KMS-11 (cell line): ENCODE measurements around the gene FANCC.

Experiments used
- H2AFZ ChIP-seq: fragments of 200-600 bp; sonication (generic); 2 replicates; pipeline ENCODE4 v1.6.1; 2016; ENCODE audit warnings: antibody characterized with exemption, mixed run types, low read depth
- H3K27ac ChIP-seq: fragments of 200-600 bp; sonication (generic); 2 replicates; pipeline ENCODE4 v1.6.1; 2016; ENCODE audit warnings: mild to moderate bottlenecking, mixed run types
- H3K27me3 ChIP-seq: fragments of 200-600 bp; sonication (generic); 2 replicates; pipeline ENCODE4 v1.6.1; 2017; ENCODE audit warnings: mild to moderate bottlenecking, low read depth, mixed run types, moderate library complexity; ENCODE audit not compliant: insufficient read depth
- H3K36me3 ChIP-seq: fragments of 200-600 bp; sonication (generic); 2 replicates; pipeline ENCODE4 v1.6.1; 2017; ENCODE audit warnings: mild to moderate bottlenecking, mixed run types; ENCODE audit not compliant: insufficient read depth
- H3K4me1 ChIP-seq: fragments of 200-600 bp; sonication (generic); 2 replicates; pipeline ENCODE4 v1.6.1; 2016; ENCODE audit warnings: mild to moderate bottlenecking, low read depth, mixed run types; ENCODE audit not compliant: poor library complexity, severe bottlenecking
- H3K4me2 ChIP-seq: fragments of 200-600 bp; sonication (generic); 2 replicates; pipeline ENCODE4 v1.7.0; 2016; ENCODE audit warnings: mild to moderate bottlenecking, mixed run types
- H3K4me3 ChIP-seq: fragments of 200-600 bp; sonication (generic); IDR thresholded peaks from 2 replicates; pipeline ENCODE4 v1.6.1; 2017; ENCODE audit warnings: low read depth, low read length, mixed read lengths; ENCODE audit not compliant: insufficient read depth
- H3K79me2 ChIP-seq: fragments of 200-600 bp; sonication (generic); 2 replicates; pipeline ENCODE4 v1.6.1; 2016; ENCODE audit warnings: low read depth, mixed run types; ENCODE audit not compliant: insufficient read depth
- H3K9ac ChIP-seq: fragments of 200-600 bp; sonication (generic); 2 replicates; pipeline ENCODE4 v1.6.1; 2016; ENCODE audit warnings: mild to moderate bottlenecking, mixed run types
- H4K20me1 ChIP-seq: fragments of 200-600 bp; sonication (generic); 2 replicates; pipeline ENCODE4 v1.6.1; 2016; ENCODE audit warnings: mild to moderate bottlenecking, mixed run types; ENCODE audit not compliant: insufficient read depth
- CTCF ChIP-seq: fragments of 200-600 bp; sonication (generic); conservative IDR thresholded peaks from 2 replicates; pipeline ENCODE4 v1.6.1; 2017; ENCODE audit warnings: low read depth, mild to moderate bottlenecking, antibody characterized with exemption, low read length, moderate library complexity, mixed read lengths

FANCC gene

GRCh38 chr9:95116002-95116807 is 201.3 kb downstream of the FANCC start:
- Histone ChIP-seq H4K20me1 (no peaks in the 10 kb centered on the region), H3K36me3 (no peaks in the 10 kb centered on the region), H3K4me3 (no peak overlapping the region), H2AFZ (no peak overlapping the region), H3K27me3 (no peaks in the 10 kb centered on the region), H3K27ac (no peak overlapping the region), H3K4me1 (no peaks in the 10 kb centered on the region), H3K4me2 (no peak overlapping the region), H3K9ac (no peak overlapping the region), H3K79me2 (no peaks in the 10 kb centered on the region)
- no peak for TF ChIP-seq CTCF

- H3K4me1 ChIP-seq = no peaks in the 10 kb centered on the region
- no peak overlapping the region for H3K4me2 ChIP-seq
- TF ChIP-seq CTCF = no peak
- no peaks in the 10 kb centered on the region for H3K36me3 ChIP-seq
- no peak overlapping the region for H3K4me3 ChIP-seq
- no peaks in the 10 kb centered on the region for H4K20me1 ChIP-seq
- H3K27ac ChIP-seq = no peak overlapping the region
- no peaks in the 10 kb centered on the region for H3K27me3 ChIP-seq
- no peak overlapping the region for H3K9ac ChIP-seq
- H3K79me2 ChIP-seq = no peaks in the 10 kb centered on the region
- H2AFZ ChIP-seq = no peak overlapping the region
These were observed 202.4 kb downstream of the FANCC start for GRCh38 chr9:95115104-95115503.

GRCh38 chr9:95112436-95113280 is 204.9 kb downstream of the FANCC start:
- H3K9ac ChIP-seq = no peak overlapping the region
- H3K4me2 ChIP-seq = no peak overlapping the region
- H3K27ac ChIP-seq = no peak overlapping the region
- no peaks in the 10 kb centered on the region for H3K27me3 ChIP-seq
- no peak overlapping the region for H3K4me3 ChIP-seq
- no peaks in the 10 kb centered on the region for H4K20me1 ChIP-seq
- H2AFZ ChIP-seq = no peak overlapping the region
- no peak for TF ChIP-seq CTCF
- H3K79me2 ChIP-seq = no peaks in the 10 kb centered on the region
- H3K36me3 ChIP-seq = no peaks in the 10 kb centered on the region
- H3K4me1 ChIP-seq = no peaks in the 10 kb centered on the region

- no peak overlapping the region for H3K4me2 ChIP-seq
- no peak overlapping the region for H3K27ac ChIP-seq
These were observed 205.8 kb downstream of the FANCC start for GRCh38 chr9:95111716-95112115.

More at GRCh38 chr9:95111716-95112115, 205.8 kb downstream of the FANCC start:
- H3K4me3 ChIP-seq = no peak overlapping the region
- H3K9ac ChIP-seq = no peak overlapping the region
- no peaks in the 10 kb centered on the region for H4K20me1 ChIP-seq
- no peaks in the 10 kb centered on the region for H3K4me1 ChIP-seq
- H3K79me2 ChIP-seq = no peaks in the 10 kb centered on the region
- no peak overlapping the region for H2AFZ ChIP-seq
- no peaks in the 10 kb centered on the region for H3K27me3 ChIP-seq
- no peaks in the 10 kb centered on the region for H3K36me3 ChIP-seq
- no peak for TF ChIP-seq CTCF
